ENCODE measurements around the gene ATP2B3. TPM values are rescaled to one million over a fixed set of nuclear protein-coding genes. Genes with fewer than 3 reads are reported as not detected.

The ATP2B3 gene
- not detected in 2 replicates for total RNA-seq (2014; rRNA removed; shearing (Covaris generic))

- no peaks in the 10 kb centered on the region for H3K4me1 ChIP-seq (replicated peaks)
- DNase-seq (ENCODE audit: low read depth in 1 of 2, low spot score in 2 of 2) = no peak
- H3K36me3 ChIP-seq = no peaks in the 10 kb centered on the region
- H3K9me3 ChIP-seq (replicated peaks) = no peaks in the 10 kb centered on the region
- H3K27me3 ChIP-seq (replicated peaks) = peaks cover 3% of the 10 kb centered on the region; the same call in 1 of the 2 replicates
- H3K4me3 ChIP-seq = no peak within 1 kb of the TSS
- no peak within 1 kb of the TSS for H3K27ac ChIP-seq
Measured at GRCh38 chrX:153517423-153517822, at the start of gene ATP2B3. Gene ATP2B3, plus strand, starts transcription at chrX:153517642. Its CDS starts 18,606 bp downstream, at chrX:153536248.

GRCh38 chrX:153468008-153468580 lies 49.3 kb upstream of the ATP2B3 start:
- Histone ChIP-seq H3K27ac (no peak overlapping the region), H3K27me3 (replicated peaks) (no peaks in the 10 kb centered on the region), H3K36me3 (0 out of 2 replicates have a peak, but pooled peaks cover 5% of the 10 kb centered on the region), H3K9me3 (replicated peaks) (no peaks in the 10 kb centered on the region), H3K4me1 (replicated peaks) (peaks cover 13% of the 10 kb centered on the region), H3K4me3 (no peak overlapping the region)
- DNase-seq (ENCODE audit: low read depth in 1 of 2, low spot score in 2 of 2) = no peak

GRCh38 chrX:153469811-153470410 lies 47.5 kb upstream of the ATP2B3 start:
- H3K9me3 ChIP-seq (replicated peaks) = no peaks in the 10 kb centered on the region
- H3K4me3 ChIP-seq = peak overlapping the region; percentile 74
- peak overlapping the region; percentile 50 for H3K27ac ChIP-seq
- peaks cover 13% of the 10 kb centered on the region for H3K4me1 ChIP-seq (replicated peaks)
- DNase-seq (ENCODE audit: low read depth in 1 of 2, low spot score in 2 of 2) = peak; percentile 51 to 65
- no peaks in the 10 kb centered on the region for H3K36me3 ChIP-seq
- H3K27me3 ChIP-seq (replicated peaks) = no peaks in the 10 kb centered on the region

GRCh38 chrX:153470411-153471363 lies 46.8 kb upstream of the ATP2B3 start, which contains the start of gene HAUS7:
Gene HAUS7, minus strand, starts transcription at chrX:153470576. Its CDS starts 19 bp downstream, at chrX:153470557.
- Histone ChIP-seq H3K36me3 (no peaks in the 10 kb centered on the region), H3K27me3 (replicated peaks) (no peaks in the 10 kb centered on the region), H3K27ac (peak within 1 kb of the TSS; percentile 50), H3K4me3 (peak within 1 kb of the TSS; percentile 74), H3K4me1 (replicated peaks) (peaks cover 13% of the 10 kb centered on the region), H3K9me3 (replicated peaks) (no peaks in the 10 kb centered on the region)
- peak; percentile 71 to 83 for DNase-seq (ENCODE audit: low read depth in 1 of 2, low spot score in 2 of 2)

- Histone ChIP-seq H3K4me3 (no peak overlapping the region), H3K27ac (no peak overlapping the region), H3K27me3 (replicated peaks) (no peaks in the 10 kb centered on the region), H3K4me1 (replicated peaks) (peaks cover 21% of the 10 kb centered on the region), H3K36me3 (no peaks in the 10 kb centered on the region), H3K9me3 (replicated peaks) (no peaks in the 10 kb centered on the region)
- peak in 1 of 2 experiments; percentile 20 for DNase-seq (ENCODE audit: low read depth in 1 of 2, low spot score in 2 of 2)
Measured at GRCh38 chrX:153471663-153472280, 45.7 kb upstream of the ATP2B3 start.

GRCh38 chrX:153473126-153473525 lies 44.3 kb upstream of the ATP2B3 start:
- Histone ChIP-seq H3K9me3 (replicated peaks) (no peaks in the 10 kb centered on the region), H3K27ac (no peak overlapping the region), H3K27me3 (replicated peaks) (no peaks in the 10 kb centered on the region), H3K4me3 (no peak overlapping the region), H3K4me1 (replicated peaks) (peaks cover 29% of the 10 kb centered on the region), H3K36me3 (no peaks in the 10 kb centered on the region)
- no peak for DNase-seq (ENCODE audit: low read depth in 1 of 2, low spot score in 2 of 2)

- Histone ChIP-seq H3K27ac (no peak overlapping the region), H3K36me3 (no peaks in the 10 kb centered on the region), H3K4me3 (no peak overlapping the region), H3K9me3 (replicated peaks) (no peaks in the 10 kb centered on the region), H3K27me3 (replicated peaks) (no peaks in the 10 kb centered on the region), H3K4me1 (replicated peaks) (peaks cover 29% of the 10 kb centered on the region)
- no peak for DNase-seq (ENCODE audit: low read depth in 1 of 2, low spot score in 2 of 2)
Measured at GRCh38 chrX:153474266-153474665, 43.2 kb upstream of the ATP2B3 start.

- Histone ChIP-seq H3K9me3 (replicated peaks) (no peaks in the 10 kb centered on the region), H3K4me3 (no peak overlapping the region), H3K27me3 (replicated peaks) (no peaks in the 10 kb centered on the region), H3K36me3 (no peaks in the 10 kb centered on the region), H3K27ac (no peak overlapping the region), H3K4me1 (replicated peaks) (peaks cover 25% of the 10 kb centered on the region)
- DNase-seq (ENCODE audit: low read depth in 1 of 2, low spot score in 2 of 2) = no peak
Measured at GRCh38 chrX:153474718-153475117, 42.7 kb upstream of the ATP2B3 start.

GRCh38 chrX:153475271-153475670 lies 42.2 kb upstream of the ATP2B3 start:
- H3K27me3 ChIP-seq (replicated peaks) = no peaks in the 10 kb centered on the region
- H3K4me1 ChIP-seq (replicated peaks) = peaks cover 25% of the 10 kb centered on the region
- H3K27ac ChIP-seq = no peak overlapping the region
- DNase-seq (ENCODE audit: low read depth in 1 of 2, low spot score in 2 of 2) = no peak
- no peak overlapping the region for H3K4me3 ChIP-seq
- H3K9me3 ChIP-seq (replicated peaks) = no peaks in the 10 kb centered on the region
- H3K36me3 ChIP-seq = no peaks in the 10 kb centered on the region

- no peaks in the 10 kb centered on the region for H3K9me3 ChIP-seq (replicated peaks)
- H3K27ac ChIP-seq = no peak overlapping the region
- no peaks in the 10 kb centered on the region for H3K27me3 ChIP-seq (replicated peaks)
- H3K4me1 ChIP-seq (replicated peaks) = peaks cover 25% of the 10 kb centered on the region
- no peaks in the 10 kb centered on the region for H3K36me3 ChIP-seq
- DNase-seq (ENCODE audit: low read depth in 1 of 2, low spot score in 2 of 2) = no peak
- no peak overlapping the region for H3K4me3 ChIP-seq
Measured at GRCh38 chrX:153475751-153476281, 41.6 kb upstream of the ATP2B3 start.

GRCh38 chrX:153476666-153477363 lies 40.6 kb upstream of the ATP2B3 start:
- H3K9me3 ChIP-seq (replicated peaks) = no peaks in the 10 kb centered on the region
- H3K36me3 ChIP-seq = no peaks in the 10 kb centered on the region
- no peak overlapping the region for H3K4me3 ChIP-seq
- DNase-seq (ENCODE audit: low read depth in 1 of 2, low spot score in 2 of 2) = peak; percentile 58 to 65
- H3K27ac ChIP-seq = peak overlapping the region; percentile 39; the same call in 1 of the 2 replicates
- H3K4me1 ChIP-seq (replicated peaks) = peaks cover 16% of the 10 kb centered on the region
- H3K27me3 ChIP-seq (replicated peaks) = no peaks in the 10 kb centered on the region

GRCh38 chrX:153477364-153477857 lies 40.0 kb upstream of the ATP2B3 start:
- Histone ChIP-seq H3K9me3 (replicated peaks) (no peaks in the 10 kb centered on the region), H3K27me3 (replicated peaks) (no peaks in the 10 kb centered on the region), H3K4me1 (replicated peaks) (peaks cover 16% of the 10 kb centered on the region), H3K36me3 (no peaks in the 10 kb centered on the region), H3K27ac (no peak overlapping the region), H3K4me3 (no peak overlapping the region)
- no peak for DNase-seq (ENCODE audit: low read depth in 1 of 2, low spot score in 2 of 2)
